Suprapubic skin (tissue), 4 donors: Measurements from ENCODE around the gene E2F3. TPM values are rescaled to one million over a fixed set of nuclear protein-coding genes. Genes with fewer than 3 reads are reported as not detected.

Experiments used
- DNase-seq, 2 donors: peaks; one replicate each; pipeline ENCODE4 v3.0.0-alpha.2; 2019; ENCODE audit warnings: low spot score in 2 of 2
- H3K27ac ChIP-seq: fragments of 200-600 bp; sonication (generic); one replicate; pipeline ENCODE4 v1.5.1; 2019
- H3K27me3 ChIP-seq: fragments of 200-600 bp; sonication (generic); one replicate; pipeline ENCODE4 v1.5.1; 2019
- H3K36me3 ChIP-seq: fragments of 200-600 bp; sonication (generic); one replicate; pipeline ENCODE4 v1.5.1; 2019
- H3K4me1 ChIP-seq: fragments of 200-600 bp; sonication (generic); one replicate; pipeline ENCODE4 v1.5.1; 2019
- H3K4me3 ChIP-seq: fragments of 200-600 bp; sonication (generic); one replicate; pipeline ENCODE4 v1.5.1; 2019; ENCODE audit warnings: mild to moderate bottlenecking
- H3K9me3 ChIP-seq: fragments of 200-600 bp; sonication (generic); one replicate; pipeline ENCODE4 v1.5.1; 2019
- EP300 ChIP-seq: sonication (generic); formaldehyde crosslinking; IDR thresholded peaks from one replicate; pipeline ENCODE4 v1.6.1; 2017; ENCODE audit warnings: antibody characterized with exemption
- POLR2A ChIP-seq, 2 donors: fragments of 450-650 bp; IDR thresholded peaks; one replicate each; pipeline ENCODE4 v1.6.1; 2017; ENCODE audit warnings: antibody characterized with exemption in 2 of 2, mild to moderate bottlenecking in 2 of 2, moderate library complexity in 2 of 2
- POLR2AphosphoS5 ChIP-seq, 3 donors: sonication (generic); formaldehyde crosslinking; IDR thresholded peaks; one replicate each; pipeline ENCODE4 v1.6.1; 2017; ENCODE audit warnings: antibody characterized with exemption in 3 of 3
- WGBS: methylation state at CpG from one replicate; pipeline ENCODE4 v1.1.5; 2018; 5-methylcytosine and 5-hydroxymethylcytosine counted together
- total RNA-seq, 4 donors: library from RNA; depleted of rRNA; stranded (reverse); fragments of >200 nt; gene quantifications; one replicate each; pipeline ENCODE4 v1.1.0, GENCODE V29; 2016
- TF ChIP-seq, protein P1 (sequence below), 2 donors: fragments of 200-600 bp in 1 of 2; fragments of 450-650 bp in 1 of 2; sonication (generic) in 1 of 2; IDR thresholded peaks; one replicate each; pipeline ENCODE4 v1.5.1; 2016 to 2019; ENCODE audit warnings: antibody characterized with exemption in 2 of 2, mild to moderate bottlenecking in 1 of 2, moderate library complexity in 1 of 2

E2F3 gene
- total RNA-seq, 4 donors from 2014 or later, result 1.9 to 3.6 (median 2.9) TPM

GRCh38 chr6:20538907-20539306 is 137.2 kb downstream of the E2F3 start:
- 89% methylated on average over 4 of the region's 4 CpGs for WGBS
- TF ChIP-seq, protein P1, sequence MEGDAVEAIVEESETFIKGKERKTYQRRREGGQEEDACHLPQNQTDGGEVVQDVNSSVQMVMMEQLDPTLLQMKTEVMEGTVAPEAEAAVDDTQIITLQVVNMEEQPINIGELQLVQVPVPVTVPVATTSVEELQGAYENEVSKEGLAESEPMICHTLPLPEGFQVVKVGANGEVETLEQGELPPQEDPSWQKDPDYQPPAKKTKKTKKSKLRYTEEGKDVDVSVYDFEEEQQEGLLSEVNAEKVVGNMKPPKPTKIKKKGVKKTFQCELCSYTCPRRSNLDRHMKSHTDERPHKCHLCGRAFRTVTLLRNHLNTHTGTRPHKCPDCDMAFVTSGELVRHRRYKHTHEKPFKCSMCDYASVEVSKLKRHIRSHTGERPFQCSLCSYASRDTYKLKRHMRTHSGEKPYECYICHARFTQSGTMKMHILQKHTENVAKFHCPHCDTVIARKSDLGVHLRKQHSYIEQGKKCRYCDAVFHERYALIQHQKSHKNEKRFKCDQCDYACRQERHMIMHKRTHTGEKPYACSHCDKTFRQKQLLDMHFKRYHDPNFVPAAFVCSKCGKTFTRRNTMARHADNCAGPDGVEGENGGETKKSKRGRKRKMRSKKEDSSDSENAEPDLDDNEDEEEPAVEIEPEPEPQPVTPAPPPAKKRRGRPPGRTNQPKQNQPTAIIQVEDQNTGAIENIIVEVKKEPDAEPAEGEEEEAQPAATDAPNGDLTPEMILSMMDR (IDR thresholded peaks at IDR 0.05), result no peak
- TF ChIP-seq POLR2AphosphoS5 (IDR thresholded peaks at IDR 0.05), result no peak
- TF ChIP-seq POLR2A (IDR thresholded peaks at IDR 0.05), result no peak
- no peak for TF ChIP-seq EP300
- Histone ChIP-seq H3K4me1 (peaks cover 20% of the 10 kb centered on the region), H3K4me3 (no peak overlapping the region), H3K27ac (no peak overlapping the region), H3K36me3 (peaks cover 15% of the 10 kb centered on the region), H3K9me3 (no peaks in the 10 kb centered on the region), H3K27me3 (no peaks in the 10 kb centered on the region)
- DNase-seq, result no peak

DNA sequence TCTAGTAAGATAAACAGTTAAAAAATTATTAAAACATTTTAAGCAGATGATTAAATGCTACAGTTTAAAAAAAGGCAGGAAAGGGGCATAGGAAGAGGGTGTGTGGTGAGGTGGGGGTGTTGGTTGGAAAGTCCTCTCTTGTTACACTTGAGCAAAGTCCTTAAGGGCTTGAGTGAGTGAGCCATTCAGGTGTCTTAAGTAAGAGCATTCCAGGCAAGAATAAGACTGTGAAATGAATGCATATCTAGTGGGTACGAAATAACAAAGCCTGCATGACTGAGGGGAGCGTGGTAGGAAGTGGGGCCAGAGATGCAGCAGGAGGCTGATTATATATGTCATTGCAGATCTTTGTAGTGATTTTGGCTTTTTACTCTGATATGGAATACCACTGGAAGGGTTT is 137.7 kb downstream of the E2F3 start:
- peaks cover 15% of the 10 kb centered on the region for H3K36me3 ChIP-seq
- no peak for DNase-seq
- no peak overlapping the region for H3K4me3 ChIP-seq
- no peaks in the 10 kb centered on the region for H3K9me3 ChIP-seq
- H3K27ac ChIP-seq, result no peak overlapping the region
- no peak for TF ChIP-seq POLR2A (IDR thresholded peaks at IDR 0.05)
- TF ChIP-seq POLR2AphosphoS5 (IDR thresholded peaks at IDR 0.05), result no peak
- TF ChIP-seq, protein P1 (IDR thresholded peaks at IDR 0.05), result no peak
- TF ChIP-seq EP300, result no peak
- peaks cover 19% of the 10 kb centered on the region for H3K4me1 ChIP-seq
- WGBS, result 72% methylated on average over 2 of the region's 2 CpGs
- H3K27me3 ChIP-seq, result no peaks in the 10 kb centered on the region

- TF ChIP-seq EP300 (no peak), POLR2A (IDR thresholded peaks at IDR 0.05) (no peak), POLR2AphosphoS5 (IDR thresholded peaks at IDR 0.05) (no peak)
- TF ChIP-seq, protein P1 (IDR thresholded peaks at IDR 0.05), result no peak
These were observed 139.0 kb downstream of the E2F3 start for GRCh38 chr6:20540683-20541082.

DNA sequence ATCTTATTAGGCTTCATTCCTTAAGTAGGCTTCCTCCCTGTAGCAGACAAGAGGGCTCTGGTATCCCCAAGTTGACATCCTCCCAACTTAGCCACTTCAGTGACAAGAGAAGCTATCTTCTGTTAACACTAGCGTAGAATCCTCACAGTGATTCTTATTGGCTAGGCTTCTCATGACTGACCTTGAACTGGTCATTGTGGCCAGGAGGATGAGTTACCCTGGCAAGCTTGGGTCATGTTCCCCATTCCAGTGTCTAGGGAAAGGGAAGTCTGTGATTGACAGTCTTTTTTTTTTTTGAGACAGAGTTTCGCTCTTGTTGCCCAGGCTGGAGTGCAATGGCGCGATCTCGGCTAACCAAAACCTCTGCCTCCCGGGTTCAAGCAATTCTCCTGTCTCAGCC is 139.7 kb downstream of the E2F3 start:
- WGBS, result 97% methylated on average over 6 of the region's 6 CpGs
- no peak overlapping the region for H3K27ac ChIP-seq
- no peaks in the 10 kb centered on the region for H3K9me3 ChIP-seq

More at GRCh38 chr6:20540683-20541082, 139.0 kb downstream of the E2F3 start:
- no peaks in the 10 kb centered on the region for H3K9me3 ChIP-seq
- H3K36me3 ChIP-seq, result peaks cover 18% of the 10 kb centered on the region
- no peak overlapping the region for H3K4me3 ChIP-seq
- 80% methylated on average over 5 of the region's 5 CpGs for WGBS
- no peak overlapping the region for H3K27ac ChIP-seq
- H3K27me3 ChIP-seq, result no peaks in the 10 kb centered on the region
- no peak for DNase-seq
- H3K4me1 ChIP-seq, result peaks cover 7% of the 10 kb centered on the region

GRCh38 chr6:20542927-20543602 is 141.4 kb downstream of the E2F3 start:
- Histone ChIP-seq H3K4me3 (no peak overlapping the region), H3K9me3 (no peaks in the 10 kb centered on the region), H3K4me1 (peaks cover 2% of the 10 kb centered on the region), H3K27me3 (no peaks in the 10 kb centered on the region), H3K36me3 (peaks cover 28% of the 10 kb centered on the region), H3K27ac (no peak overlapping the region)
- no peak for DNase-seq
- no peak for TF ChIP-seq POLR2A (IDR thresholded peaks at IDR 0.05)
- TF ChIP-seq EP300, result no peak
- TF ChIP-seq, protein P1 (IDR thresholded peaks at IDR 0.05), result no peak
- no peak for TF ChIP-seq POLR2AphosphoS5 (IDR thresholded peaks at IDR 0.05)
- 59% methylated on average over 2 of the region's 2 CpGs for WGBS

More for the DNA sequence above, 139.7 kb downstream of the E2F3 start:
- TF ChIP-seq POLR2AphosphoS5 (IDR thresholded peaks at IDR 0.05) (no peak), POLR2A (IDR thresholded peaks at IDR 0.05) (no peak), EP300 (no peak)
- TF ChIP-seq, protein P1 (IDR thresholded peaks at IDR 0.05), result no peak
- Histone ChIP-seq H3K36me3 (peaks cover 21% of the 10 kb centered on the region), H3K4me1 (peaks cover 2% of the 10 kb centered on the region), H3K4me3 (no peak overlapping the region), H3K27me3 (no peaks in the 10 kb centered on the region)
- no peak for DNase-seq

Other genes with a start within 250 kb of the E2F3 start
- gene MBOAT1, start 189.4 kb upstream of the E2F3 start, total RNA-seq, result 10 to 100 TPM in 1 of 4 donors, 1 to 10 TPM in 3; 5.3 to 18.8 (median 8.2) TPM
- gene CDKAL1, start 132.6 kb downstream of the E2F3 start, total RNA-seq, result 10 to 100 TPM; 10.1 to 22.0 (median 12.5) TPM